Smooth muscle cell of the brain vasculature (primary cell): ENCODE data around the gene UGP2.
"Not testable (repeated sequence)": the region's sequence is repeated elsewhere in the genome, so short reads cannot be mapped to it uniquely, and the experiment has no call there.

Experiments
- DNase-seq: peaks from one replicate; pipeline ENCODE4 v3.0.0-alpha.2; 2012; ENCODE audit warnings: low read depth, low spot score

Gene UGP2

DNA sequence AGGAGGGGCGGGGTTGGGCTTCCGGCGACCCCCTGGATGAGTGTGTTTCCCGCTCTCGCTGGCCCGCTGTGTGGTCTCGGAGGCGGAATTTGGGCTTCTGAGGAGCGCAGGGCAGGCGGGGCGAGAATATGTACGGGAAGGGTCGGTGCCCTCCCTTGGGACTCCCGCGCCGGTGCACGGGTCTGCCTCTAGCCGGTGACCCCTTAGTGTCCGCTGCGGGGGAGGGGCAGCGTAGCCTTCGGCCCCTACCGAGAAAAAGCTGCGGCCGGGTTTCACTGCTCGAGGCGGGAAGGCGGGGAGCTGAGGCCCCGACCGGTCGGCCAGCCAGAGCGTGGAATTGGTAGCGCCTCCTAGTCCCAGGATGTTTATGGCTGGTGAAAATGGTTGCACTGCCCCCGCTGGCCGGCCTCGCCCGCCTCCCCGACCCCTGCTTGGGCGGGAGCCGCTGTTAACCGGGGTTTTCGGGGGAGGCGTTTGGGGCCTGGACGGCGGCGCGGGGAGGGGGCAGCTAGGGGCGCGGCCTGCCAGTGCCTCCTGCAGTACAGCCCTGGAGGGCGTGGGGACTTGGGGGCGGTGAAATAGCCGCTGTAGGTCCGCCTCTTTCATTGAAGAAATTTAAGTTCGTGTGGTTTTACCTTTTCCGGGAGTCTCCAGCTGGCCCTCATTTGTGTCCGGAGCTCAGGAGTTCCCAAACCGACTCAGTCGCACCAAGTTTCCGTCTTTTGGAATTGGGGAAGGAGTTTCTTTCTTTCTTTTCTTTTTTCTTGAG, at the start of gene UGP2:
UGP2 (plus strand) TSS at position 643 of the 769 bp plus-strand sequence. CDS start 290 bp downstream, outside the sequence.
- peak; percentile 76 for DNase-seq

DNA sequence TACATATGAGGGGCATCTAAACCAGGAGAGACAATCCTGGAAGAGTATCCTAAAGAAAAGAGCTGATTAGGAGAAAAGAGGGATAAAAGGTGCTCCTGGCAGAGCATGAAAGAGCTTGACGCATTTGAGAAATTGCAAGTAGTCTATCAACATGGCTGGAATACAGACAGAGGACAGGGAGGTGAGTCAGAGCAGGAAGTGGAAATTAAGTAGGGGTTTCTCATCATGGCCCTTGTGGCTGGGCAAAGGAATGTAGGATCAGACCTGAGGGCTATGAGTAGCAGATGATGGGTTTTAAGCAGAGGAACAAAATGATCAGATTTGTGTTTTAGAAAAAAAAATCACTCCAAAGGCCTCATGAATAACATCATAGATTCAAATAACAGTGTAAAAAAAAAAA, 49.2 kb upstream of the UGP2 start:
- DNase-seq, result no peak

GRCh38 chr2:63796366-63796765, 45.3 kb upstream of the UGP2 start:
- DNase-seq, result no peak

DNA sequence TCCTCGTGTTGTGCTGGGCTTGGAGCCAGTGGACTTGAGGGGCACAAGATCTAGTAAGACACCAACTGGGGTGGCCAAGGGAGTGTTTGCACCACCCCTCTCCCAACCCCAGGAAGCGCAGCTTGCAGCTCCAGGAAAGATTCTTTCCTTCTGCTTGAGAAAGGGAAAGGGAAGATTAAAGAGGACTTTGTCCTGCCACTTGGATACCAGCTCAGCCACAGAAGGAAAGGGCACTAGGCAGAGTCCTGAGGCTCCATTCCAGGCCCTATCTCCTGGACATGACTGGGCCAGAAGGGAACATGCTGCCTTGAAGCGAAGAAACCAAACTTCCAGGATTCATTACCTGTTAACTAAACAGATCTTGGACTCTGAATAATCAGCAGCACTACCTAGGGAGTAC, 44.9 kb upstream of the UGP2 start:
- no peak for DNase-seq

GRCh38 chr2:63801455-63801854, 40.2 kb upstream of the UGP2 start:
- no peak for DNase-seq

- no peak for DNase-seq
These were observed 36.3 kb upstream of the UGP2 start for GRCh38 chr2:63805412-63805811.

GRCh38 chr2:63808036-63808435, 33.7 kb upstream of the UGP2 start:
- DNase-seq, result not testable (repeated sequence)

DNA sequence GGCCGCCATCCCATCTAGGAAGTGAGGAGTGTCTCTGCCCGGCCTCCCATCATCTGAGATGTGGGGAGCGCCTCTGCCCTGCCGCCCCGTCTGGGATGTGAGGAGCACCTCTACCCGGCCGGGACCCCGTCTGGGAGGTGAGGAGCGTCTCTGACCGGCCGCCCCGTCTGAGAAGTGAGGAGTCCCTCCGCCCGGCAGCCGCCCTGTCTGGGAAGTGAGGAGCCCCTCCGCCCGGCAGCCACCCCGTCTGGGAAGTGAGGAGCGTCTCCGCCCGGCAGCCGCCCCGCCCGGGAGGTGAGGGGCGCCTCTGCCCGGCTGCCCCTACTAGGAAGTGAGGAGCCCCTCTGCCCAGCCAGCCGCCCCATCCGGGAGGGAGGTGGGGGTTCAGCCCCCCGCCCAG, 32.8 kb upstream of the UGP2 start:
- DNase-seq, result not testable (repeated sequence)

DNA sequence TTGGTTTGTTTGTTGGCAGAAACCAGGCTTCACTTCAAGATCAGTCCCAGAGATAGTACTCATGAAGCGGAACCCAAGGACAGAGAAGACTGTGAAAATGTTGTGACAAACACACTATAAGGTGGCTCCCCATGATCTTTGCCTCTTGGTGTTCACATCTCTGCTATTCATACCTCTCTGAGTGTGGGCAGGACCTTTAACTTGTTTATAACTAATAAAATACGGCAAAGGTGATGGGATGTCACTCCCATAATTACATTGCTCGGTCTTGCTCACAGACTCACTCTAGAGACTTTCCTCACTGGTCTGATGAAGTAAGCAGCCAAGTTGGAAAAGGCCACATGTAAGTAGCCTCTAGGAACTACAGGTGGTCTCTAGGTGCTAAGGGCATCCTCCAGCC, 30.6 kb upstream of the UGP2 start:
- DNase-seq, result no peak

DNA sequence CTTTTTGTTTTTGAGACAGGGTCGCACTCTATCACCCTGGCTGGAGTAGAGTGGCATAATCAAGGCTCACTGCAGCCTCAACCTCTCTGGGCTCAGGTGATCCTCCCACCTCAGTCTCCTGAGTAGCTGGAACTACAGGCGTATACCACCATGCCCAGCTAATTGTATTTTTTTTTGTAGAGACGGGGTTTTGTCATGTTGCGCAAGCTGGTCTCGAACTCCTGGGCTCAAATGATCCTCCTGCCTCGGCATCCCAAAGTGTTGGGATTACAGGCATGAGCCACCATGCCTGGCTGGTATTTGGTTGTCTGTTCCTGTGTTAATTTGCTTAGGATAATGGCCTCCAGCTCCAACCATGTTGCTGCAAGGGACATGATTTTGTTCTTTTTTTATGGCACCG, 29.8 kb upstream of the UGP2 start:
- DNase-seq, result not testable (repeated sequence)

DNA sequence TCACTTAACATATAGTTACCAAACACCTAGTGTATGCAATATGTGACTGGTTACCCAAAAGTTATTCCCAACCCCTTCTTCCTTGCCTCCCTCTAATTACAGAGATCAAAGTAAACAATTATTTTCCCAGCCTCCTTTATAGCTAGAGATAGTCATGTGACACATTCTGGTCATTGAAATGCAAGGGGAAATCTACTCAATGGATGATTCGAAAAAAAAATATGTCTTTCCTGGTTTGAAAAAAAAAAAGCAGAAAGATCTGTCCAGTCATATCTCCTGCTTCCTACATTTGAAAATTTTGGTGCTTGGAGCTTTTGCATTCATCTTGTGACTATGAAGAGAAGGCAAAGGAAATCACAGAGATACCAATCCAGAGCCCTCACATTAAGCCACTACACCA, 27.6 kb upstream of the UGP2 start:
- DNase-seq, result no peak

- DNase-seq, result no peak
These were observed 24.3 kb upstream of the UGP2 start for GRCh38 chr2:63817382-63817781.

DNA sequence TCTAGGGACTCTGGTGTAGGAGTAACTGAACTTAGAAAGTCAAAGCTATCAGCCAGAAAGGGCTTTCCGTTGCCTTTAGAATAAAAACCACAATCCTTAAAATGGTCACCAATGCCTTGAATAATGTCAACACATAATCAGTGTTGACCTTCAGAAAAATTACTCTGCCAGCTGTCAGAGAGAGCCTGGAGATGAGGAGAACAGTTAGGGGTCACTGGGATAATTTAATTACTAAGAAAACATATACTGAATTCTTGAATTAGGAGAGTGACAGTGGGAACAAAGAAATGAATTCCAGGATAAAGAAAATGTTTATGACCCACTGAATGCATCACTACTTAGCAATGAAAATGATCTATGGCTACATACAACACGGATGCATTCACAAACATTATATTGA, 23.4 kb upstream of the UGP2 start:
- DNase-seq, result no peak

GRCh38 chr2:63819256-63819655, 22.4 kb upstream of the UGP2 start:
- no peak for DNase-seq

DNA sequence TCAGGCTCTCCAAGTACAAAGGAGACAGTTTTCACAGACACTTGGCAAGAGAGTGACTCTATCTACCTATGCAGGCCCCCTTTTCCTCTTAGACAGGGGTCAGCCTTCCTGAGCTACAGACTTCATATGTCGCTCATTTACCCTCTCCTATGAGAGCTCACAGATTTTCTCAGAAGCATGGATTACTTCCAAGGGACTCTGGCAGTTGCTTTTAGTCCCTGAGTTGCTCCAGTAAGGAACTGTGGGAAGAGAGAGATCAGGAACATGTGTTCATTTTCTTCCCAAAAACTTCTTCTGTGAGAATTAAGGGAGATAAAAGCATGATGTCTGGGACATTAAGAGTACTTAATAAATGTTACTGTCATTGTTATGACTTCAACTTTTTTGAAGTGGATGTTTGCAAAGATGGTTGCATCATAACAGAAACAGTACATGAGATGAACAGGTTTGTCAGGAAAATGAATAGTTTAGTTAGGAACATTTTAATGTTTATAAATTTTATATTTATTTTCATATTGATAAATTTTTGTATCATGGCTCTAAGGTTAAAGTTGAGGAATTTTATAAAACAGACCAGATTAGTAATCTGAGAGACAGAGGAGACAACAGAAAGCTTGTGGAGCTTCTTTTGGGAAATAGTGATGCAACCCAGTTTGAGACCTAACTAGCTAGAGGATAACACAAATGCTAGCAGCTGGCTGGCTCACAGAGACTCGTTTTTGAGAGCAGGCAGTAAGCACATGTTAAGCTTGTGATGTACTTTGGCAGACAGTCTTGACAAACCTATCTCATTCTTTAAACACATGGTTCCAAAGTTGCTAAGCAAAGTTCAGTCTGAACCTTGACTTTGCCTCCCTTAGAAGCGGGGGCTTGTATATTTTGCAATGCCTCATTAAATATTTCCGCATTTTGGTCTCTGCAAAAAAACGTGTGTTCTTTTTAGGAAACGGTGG, 21.7 kb upstream of the UGP2 start:
- DNase-seq, result no peak

DNA sequence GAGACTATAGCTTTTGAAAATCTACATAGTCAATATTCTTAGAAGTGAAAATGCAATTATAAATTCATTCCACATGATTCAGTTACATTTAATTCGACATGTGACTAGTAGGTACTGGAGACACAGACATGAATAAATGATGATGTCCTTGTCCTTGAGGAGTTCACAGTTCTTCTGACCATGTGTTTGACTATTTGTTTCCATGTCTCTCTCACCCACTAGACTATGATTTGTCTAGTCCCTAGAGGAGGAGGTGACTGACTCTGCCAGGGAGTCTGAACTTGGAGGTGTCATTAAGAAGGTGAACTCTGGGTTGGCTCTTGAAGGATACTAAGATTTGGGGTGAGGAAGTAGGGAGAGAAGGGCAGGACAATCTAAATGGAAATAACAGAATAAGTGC, 20.7 kb upstream of the UGP2 start:
- no peak for DNase-seq

DNA sequence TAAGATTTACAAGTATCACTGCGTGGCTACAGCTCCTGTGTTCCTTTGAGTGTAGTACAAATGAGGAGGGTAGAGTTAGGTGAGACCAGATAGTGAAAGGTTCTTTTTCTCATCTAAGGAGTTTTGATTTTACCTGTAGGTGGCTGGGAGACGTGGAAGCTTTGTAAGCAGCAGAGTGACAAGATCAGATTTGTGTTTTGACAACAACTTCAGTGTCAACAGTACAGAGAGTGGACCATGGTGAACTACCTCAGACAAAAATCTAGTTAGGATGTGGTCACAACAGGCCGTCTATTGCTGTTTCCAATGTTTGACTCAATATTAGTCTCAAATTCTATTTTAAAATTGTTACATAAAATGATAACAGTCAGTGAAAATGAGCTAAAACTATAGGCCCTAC, 20.3 kb upstream of the UGP2 start:
- no peak for DNase-seq

GRCh38 chr2:63822478-63822877, 19.2 kb upstream of the UGP2 start:
- no peak for DNase-seq

GRCh38 chr2:63827749-63828148, 13.9 kb upstream of the UGP2 start:
- DNase-seq, result no peak

- DNase-seq, result no peak
These were observed 10.5 kb upstream of the UGP2 start for GRCh38 chr2:63831176-63831575.

- DNase-seq, result no peak
These were observed 7.3 kb upstream of the UGP2 start for GRCh38 chr2:63834401-63834800.

GRCh38 chr2:63837036-63837594, 4.6 kb upstream of the UGP2 start:
- DNase-seq, result no peak
